CD4-positive, alpha-beta T cell treated with Interleukin-17A for 4 hours (primary cell): Measurements from ENCODE around the gene EEFSEC.

Source experiments
- DNase-seq: peaks from one replicate; pipeline ENCODE4 v3.0.0-alpha.2; 2020; ENCODE audit warnings: mixed read lengths

EEFSEC gene

DNA sequence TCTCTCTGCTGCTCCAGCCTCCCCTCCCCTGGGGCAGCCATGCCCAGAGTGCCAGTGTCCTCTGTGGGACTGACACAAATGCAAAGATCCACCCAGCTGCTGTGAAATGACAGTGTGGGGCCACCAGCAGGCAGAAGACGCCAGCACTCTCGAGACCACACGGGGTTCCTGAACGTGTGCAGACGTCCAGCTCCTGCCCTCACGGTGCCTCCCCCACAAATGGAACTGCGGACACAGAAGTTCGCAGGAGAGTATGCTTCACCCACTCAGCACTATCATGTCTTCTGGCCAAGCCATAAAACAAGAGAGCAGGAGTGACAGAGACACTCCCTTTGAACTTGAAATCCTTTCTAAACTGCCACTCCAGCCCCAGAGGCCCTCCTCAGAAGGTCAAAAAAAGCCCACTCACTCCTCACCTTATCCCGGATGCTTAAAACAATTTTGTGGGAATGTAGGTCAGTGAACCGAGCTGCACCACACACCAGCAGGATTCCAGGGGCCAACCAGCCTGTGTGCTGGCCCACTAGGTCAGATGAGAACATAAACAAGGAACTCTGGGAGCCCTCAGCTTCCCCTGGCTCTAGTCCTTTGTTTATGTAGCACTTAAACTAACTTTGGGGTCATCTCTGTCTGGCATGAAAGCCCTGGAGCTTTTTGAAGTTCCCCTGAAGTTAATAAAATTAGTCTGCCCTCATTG is 200.9 kb downstream of the EEFSEC start:
- no peak for DNase-seq

DNA sequence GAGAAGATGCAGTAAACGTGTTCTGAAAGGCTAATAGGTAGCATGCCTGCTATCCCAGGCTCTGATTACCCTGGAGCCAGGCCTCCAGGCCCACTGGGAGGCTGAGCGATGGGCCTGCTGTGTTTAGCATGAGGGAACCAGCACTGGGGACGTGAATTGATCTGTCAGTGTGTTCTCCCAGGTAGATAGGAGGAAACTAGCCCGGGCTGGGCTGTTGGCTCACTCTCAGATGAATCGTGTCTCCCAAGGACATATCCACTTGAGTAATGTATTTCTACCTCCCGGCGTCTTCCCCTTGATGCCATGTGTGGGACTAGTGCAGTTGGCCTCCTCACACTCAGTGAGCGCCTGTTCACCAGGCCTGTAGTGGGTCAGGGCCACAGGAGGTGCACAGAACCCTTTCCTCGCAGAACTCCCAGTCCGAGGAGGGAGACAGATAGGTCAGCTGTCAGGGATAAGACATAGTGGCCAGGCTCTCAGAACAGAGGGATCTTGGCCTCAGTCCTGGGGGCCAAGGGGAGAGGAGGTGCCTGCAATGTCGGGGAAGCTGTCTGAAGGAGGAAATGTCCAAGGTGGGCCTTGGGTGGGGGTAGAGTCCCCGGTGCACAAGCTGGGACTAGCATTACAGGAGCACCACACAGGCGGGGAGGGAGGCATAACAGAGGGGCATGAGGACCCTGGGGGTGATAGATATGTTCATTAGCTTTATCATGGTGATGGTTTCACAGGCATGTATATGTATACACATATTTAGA is 201.7 kb downstream of the EEFSEC start:
- no peak for DNase-seq

DNA sequence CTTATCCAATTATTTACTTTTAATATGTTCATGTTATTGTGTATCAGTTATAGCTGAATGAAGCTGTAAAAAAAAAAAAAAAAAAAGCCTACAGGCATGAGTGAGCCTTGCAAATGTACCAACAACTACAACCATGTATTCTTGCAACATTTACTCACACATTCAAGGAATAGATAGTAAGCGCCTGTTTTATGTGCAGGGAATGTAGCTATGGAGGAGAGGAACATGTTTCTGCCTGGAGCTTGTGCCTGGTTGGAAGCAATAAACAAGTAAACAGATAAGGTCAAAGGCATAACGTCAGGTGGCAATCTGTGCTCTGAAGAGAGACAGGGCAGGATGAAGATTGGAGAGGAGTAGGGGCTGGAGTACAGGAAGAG is 202.2 kb downstream of the EEFSEC start:
- DNase-seq: no peak

DNA sequence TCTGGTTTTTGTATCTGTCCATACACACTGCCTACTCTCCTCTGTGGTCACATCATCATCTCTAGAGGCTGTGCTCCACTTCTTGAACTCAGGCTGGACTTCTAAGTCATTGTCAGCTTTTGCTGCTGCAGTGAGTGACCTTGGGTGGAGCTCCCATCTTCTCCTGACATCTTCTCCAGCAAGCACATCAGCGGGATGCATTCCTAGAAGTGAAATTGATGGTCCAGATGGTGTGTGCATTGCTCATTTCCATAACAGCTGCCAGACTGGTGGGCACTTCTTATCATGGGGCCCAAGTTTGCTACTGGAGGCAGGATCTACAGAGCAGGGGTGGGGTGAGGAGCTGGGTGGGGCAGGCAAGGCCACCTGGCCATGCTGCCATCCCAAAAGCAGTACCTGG is 203.5 kb downstream of the EEFSEC start:
- no peak for DNase-seq

DNA sequence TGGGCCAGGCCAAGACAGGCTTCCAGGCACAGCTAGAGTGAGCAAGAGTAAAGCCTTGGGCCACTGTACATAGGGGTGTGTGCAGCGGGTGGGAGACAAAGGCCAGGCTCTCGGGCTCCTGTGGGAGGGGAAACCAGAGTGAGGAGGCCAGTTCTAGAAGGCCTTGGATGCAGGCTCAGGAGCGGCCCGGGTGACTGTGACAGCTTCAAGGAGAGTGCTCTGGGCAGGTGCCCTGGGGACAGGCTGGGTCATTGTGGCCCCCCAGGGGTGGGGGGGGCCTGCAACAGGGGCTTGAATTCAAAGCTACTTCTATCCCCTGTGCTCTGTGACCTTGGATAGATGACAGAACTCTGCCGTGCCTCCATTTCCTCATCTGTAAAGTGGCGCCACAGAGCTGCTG is 204.3 kb downstream of the EEFSEC start:
- DNase-seq: no peak

DNA sequence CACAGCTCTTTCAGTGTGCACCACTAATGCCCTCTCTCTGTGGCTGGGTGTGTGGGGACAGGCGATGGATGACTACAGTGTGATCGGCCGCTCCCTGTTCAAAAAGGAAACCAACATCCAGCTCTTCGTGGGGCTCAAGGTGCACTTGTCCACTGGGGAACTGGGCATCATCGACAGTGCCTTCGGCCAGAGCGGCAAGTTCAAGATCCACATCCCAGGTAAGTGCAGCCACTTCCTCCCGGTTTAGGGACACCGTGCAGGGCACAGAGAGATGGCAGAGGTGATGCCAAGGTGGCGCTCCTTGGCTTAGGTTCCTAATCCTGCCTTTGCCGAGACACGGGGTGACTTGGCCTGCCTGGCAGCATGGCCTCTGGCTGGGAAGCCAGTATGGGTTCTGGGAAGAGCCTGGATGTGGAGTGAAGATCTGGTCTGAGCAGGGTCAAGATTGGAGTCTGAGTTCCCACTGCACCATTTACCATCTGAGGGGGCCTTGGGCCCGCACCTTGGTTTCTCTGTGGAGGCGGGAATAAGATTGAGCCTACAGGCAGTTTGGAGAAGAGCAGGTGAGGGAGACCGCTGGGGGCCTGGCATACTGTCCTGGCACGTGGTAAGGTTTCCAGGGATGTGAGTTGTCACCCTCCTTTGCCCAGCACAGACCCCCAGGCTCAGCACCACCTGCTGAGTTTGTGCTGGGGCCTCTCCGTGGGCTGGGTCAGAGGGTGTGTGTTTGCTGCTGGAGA is 205.0 kb downstream of the EEFSEC start:
- DNase-seq: no peak

DNA sequence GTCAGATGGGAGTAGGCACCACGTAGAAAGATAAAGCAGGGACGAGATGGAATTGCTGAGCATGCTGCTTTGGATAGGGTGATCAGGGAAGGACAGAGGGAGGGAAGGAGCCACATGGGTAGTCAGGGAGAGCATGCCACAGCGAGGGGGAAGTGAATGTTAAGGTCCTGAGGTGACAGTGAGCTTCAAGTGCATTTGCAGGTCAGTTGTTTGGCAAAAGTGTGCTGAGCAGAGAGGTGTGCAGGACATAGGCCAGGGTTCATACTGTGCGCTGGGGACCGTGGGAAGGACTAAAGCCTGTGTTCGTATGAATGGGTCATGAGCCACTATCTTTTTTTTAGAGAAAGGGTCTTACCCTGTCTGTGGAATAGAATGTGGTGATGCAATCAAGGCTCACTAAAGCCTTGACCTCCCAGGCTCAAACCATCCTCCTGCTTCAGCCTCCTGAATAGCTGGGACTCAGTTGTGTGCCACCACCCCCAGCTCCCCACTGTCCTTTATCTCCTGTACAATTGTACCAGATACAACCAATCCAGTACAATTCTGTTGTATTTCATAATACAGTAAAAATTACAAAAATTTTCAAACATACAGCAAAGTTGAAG is 205.9 kb downstream of the EEFSEC start:
- no peak for DNase-seq

DNA sequence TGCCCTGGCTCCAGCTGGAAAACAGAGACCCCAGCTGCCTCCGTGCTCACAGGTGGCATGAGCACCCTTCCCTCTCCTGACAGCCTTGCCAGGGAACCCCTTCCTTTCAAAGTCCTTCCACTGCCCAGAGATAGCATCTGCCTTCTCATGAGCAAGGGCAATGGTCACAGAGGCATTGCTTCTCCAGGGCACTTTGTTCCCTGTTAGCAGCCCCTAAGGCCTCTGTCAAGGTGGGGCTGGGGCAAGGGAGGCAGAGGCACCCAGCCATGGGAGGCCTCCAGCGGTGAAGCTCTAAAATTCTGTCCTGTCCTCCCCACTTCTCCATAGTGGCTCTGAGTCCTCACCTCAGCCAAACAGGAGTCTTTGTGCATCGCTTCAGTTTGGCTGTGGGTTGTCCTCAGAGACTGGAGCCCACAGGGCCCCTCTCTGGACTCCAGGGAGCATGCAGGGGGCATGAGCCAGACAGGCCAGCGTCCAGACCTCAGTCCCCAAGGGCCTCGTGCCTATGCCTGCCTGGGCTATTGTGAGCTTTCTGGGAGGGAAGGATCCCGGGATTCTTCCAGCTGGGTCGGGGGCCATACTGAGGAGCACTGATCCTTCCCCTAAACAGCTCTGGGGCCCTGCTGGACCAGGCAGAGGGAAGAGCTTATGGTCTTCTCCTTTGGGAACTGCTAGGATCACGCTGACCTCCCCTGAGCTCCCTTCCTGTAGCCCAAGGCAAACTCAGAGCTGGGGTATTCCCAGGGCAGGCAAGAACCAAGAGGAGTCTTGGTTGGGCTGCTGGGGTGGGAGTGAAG is 206.8 kb downstream of the EEFSEC start:
- DNase-seq: no peak

DNA sequence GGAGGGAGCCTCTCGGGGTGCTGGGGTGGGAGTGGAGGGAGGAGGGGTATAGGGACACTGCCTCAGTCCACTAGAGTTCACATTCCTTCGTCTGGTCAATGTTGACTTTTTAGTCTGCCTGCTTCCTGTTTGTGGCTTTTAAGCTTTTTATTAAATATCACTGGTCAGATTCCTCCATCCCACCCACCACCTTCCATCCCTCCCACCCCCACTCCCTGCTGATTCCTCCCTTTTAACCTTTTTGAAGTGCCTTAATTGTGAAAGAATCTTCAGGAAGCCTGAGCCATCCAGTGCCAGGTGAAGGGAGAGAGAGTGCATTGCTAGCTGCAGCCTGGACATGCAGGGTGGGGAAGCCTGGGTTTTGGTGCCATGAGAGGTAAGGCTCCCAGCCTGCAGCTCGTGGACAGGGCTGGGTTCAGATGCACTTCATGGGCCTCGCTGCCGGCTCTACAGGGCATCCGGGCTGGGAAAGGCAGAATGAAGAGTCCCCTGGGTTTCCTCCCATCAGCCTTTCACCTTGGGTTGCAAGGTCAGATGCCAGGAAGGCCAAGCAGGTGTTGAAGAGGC is 207.5 kb downstream of the EEFSEC start:
- no peak for DNase-seq

DNA sequence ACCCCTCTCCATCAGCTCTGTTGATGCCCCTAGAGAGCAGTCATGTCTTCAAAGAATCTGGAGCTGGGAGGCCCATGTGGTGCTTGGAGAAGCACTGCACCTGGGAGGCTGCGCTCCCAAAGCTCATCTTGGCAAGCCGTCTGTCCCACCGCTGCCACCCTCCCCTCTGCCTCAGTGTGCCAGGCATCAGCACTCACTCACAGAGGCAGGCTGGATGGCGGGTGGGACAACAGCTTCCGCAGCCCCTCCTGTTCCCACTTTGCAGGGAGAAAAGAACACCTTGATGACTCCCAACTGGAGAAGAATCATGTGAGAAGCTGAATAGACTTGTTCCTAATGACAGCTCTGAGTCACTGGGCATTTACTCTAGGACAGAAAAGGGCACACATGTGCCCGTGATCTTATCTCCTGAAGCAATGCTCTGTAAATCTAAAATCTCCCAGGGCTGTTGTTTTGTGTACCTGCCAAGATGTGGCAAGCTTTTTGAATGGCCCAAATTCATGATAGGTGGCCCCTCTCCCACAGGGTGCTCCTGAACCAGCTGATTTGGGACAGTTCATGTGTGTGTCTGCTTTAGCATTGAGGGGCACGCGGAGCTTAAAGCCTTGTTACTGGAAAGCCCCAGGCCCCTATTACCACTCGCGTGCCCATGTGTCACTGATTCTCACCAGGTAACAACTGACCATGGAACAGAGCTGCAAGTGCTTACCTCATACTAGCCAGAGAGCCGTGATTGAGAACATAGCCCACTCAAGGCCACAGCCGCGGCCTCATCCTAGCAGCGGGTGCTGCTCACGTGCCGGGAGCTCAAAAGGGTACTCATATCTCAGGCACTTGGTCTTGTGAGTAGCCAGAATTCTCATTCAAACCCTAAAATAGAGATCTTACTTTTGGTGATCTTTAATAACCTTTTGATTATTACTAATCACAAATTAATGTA is 209.0 kb downstream of the EEFSEC start:
- DNase-seq: no peak

DNA sequence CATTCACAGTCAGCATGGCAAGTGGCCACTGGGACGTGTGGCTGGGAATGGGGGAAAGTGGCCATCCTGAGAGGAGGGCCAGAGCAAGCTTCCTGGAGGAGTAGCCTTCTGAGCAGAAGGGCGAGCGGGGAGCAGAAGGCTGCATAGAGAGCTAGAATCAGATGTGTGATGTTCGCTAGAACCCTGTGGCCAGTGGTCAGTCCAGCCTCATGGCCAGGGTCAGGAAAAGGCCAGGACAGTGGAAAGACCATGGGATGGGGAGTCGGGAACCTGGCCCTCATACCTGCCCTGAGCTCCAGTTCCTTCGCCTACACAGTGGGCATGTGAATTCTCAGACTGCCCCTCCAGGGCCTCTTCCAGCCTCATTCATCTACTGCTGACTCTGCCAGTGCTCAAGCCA is 211.0 kb downstream of the EEFSEC start:
- no peak for DNase-seq

DNA sequence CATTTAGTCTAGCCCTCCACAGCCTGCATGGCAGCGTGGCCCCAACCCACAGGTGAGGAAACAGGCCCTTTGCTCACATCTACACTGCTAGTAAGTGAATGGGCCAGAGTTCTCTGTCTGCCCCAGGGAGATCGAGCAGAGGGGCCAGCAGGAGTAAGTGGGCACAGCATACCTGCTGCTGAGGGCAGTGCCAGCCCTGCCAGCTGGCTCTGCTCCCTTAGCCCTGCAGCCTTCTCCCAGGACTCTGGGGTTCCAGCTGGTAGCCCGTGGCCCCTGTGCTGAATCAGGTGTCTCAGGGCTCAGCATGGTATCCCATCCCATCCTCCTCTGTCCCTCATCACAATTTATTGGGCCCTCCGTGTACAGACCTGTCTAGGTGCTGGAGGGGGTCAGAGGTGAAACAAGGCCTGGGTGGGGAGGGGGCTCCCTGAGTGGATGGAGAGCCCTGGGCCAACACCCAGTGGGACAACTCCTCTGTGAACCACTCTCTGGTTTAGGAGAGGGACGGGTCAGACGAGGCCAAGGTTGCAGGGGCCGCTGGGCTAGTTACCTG is 211.6 kb downstream of the EEFSEC start:
- no peak for DNase-seq

DNA sequence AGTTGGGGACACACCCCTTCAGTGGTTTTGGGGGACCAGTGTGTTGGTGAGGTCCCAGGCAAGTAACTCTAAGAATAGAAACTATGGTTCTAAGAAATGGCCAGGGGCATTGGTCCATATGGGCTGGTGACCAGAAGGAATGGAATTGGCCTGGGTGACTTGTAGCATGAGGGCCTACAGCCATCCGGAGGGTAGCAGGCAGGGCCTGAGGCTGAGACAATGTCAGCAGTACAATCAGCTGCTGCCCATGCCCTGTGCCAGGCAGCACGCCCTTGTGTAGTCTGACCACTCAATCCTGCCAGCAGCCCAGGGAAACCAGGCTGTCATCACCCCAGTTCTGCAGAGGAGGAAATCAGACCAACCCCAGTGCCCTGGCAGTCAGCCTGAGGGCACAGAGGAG is 212.9 kb downstream of the EEFSEC start:
- no peak for DNase-seq

DNA sequence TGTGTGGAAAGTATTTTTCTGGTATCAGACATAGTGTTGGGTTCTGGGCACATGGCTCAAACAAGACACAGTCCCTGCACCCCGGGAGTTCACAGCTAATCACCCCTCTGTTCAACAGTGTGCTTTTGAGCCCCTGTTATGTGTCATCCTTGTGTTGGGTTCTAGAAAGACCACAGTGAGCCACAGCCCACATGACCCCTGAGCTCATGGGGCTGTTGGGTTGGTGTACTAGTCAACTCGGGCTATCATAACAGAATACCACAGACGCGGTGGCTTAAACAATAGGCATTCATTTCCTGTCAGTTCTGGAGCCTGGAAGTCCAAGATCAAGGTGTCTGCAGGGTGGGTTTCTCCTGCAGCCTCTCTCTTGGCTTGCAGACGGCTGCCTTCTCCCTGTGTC is 213.4 kb downstream of the EEFSEC start:
- DNase-seq: no peak

DNA sequence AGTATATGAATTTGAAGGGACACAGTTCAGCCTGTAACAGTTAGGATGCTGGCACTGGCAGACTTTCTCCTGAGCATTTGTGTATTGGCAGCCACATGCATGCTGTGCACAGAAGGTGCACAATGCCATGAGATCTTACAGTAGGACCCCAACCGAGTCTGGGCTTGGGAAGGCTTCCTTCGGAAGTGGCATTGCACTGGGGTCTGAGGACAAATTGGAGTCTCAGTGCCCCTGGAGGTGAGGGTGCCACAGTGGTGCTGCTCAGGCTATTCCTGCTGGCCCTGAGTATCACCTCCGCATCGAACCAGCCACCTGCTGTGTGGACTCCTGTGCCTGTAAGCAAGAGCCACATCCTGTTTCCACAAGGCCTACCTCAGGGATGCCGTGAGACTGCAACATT is 213.9 kb downstream of the EEFSEC start:
- no peak for DNase-seq

DNA sequence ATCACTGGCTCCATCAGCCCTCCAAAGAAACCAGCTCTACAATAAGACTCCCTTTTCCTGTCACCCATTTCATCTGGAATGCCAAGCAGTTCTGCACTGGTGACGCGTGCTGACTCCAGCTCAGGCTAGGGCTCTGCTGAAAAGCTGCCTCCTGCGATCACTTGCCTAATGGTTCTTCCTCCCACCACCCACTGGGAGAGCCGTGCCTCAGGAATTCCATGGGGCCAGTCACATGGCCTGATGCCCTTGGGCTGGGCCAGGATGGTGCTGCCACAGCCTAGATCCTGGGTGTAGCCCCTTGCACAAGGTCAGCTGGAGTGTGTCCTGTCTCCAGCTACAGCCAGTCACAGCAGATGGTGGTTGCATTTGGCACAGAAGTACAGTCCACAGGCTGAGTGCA is 214.5 kb downstream of the EEFSEC start:
- DNase-seq: no peak

DNA sequence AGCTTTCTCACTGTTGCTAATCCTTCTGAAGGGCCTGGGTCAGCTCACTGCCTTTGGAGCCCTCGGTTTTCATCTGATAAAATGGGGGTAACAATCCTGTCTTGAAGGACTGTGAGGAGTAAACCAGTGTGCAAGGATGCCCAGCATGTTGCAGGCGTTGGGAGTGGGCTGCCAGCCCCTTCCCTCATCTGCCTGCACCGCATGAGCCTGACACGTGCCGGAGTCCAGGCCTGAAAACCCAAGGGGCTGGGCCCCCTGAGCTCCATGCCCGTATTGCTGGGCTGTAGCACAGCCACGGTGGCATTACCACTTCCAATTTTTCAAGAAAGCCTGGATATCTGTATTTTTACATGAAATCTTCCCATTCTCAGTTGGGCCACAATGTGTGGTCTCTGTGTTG is 215.3 kb downstream of the EEFSEC start:
- DNase-seq: no peak

DNA sequence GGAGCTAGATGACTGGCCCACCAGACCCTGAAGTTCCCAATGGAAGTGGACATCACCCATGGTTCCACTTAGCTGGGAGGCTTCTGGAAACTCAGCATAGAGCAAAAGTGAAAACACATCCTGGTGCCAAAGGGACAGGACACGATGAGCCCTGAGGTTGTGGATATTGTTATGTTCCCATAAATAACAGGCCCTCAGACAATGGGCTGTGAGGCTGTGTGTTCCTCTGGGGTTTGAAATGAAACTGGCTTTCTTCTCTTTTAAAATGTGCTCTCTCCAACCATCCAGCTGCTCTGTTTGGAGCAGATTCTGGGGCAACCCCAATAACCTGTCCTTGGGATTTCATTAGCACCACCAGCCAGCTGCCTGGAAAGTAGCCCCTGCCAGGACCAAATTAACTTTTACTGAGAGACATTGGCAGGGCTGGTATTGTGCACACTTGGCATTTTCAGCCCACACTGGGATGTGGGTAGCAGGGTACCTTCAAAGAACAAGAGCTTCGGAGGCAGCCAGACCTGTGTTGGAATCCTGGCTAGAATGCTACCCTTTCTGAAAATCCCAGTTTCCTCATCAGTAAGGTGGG is 215.9 kb downstream of the EEFSEC start:
- no peak for DNase-seq

DNA sequence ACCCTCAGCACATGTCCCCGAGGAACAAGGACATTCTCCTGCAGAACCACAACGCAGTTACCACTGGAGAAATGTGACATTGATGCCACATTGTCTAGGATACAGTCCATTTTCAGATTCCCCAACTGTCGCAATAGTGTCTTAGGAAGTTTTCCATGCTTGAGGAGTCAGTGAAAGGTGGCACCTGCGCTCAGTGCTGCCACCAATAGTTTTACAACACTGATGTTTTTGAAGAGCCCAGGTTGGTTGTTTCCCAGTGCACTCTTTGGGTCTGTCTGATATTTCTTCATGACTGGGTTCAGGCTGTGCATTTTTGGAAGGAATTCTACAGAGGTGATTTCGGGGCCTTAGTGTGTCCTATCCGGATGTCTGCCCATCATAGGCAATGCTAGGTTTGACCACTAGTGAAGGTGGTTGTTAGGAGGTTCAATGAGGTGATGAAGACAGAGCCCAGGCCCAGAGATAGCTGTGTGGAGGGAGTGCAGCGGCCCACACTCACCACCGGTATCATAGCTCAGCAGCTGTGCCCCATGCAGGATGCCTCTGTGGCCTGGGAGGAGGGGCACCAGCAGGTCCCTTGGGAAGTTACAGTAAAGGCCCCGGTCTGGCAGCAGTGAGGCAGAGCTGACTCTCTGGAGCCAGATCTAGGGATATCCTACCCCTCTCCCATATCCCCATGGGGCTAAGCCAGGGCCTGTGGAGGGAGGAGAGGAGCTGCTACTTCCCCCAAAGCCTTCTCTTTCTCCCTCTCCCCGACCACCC is 216.8 kb downstream of the EEFSEC start:
- no peak for DNase-seq

DNA sequence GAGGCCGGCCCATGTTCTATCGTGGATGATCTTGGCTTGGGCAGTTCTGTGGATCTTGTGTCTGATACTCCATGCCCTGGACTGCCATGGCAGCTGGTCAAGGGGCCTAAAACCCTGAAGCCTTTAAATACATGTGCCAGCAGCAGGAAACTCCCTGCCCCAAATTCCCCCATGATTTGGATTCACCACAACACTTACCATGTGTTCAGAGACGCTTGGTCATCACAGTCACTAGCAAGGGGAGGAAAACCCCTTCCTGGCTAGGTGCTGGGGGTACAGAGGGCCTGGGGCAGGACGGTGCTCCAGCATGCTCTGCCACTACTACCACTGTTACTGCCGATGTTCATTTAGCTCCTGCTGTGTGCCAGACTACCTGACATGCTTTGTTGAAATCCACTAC is 219.0 kb downstream of the EEFSEC start:
- DNase-seq: no peak
